ENCODE results near the gene KRTAP4-16. TPM values are rescaled to one million over a fixed set of nuclear protein-coding genes. Genes with fewer than 3 reads are reported as not detected.

The KRTAP4-16 gene
- total RNA-seq (2021; ENCODE audit: unreplicated experiment) (not detected), Bru-seq, nascent RNA (not detected), BruChase-seq, experiment 1, labeled RNA remaining after a 6-hour chase (not detected), BruChase-seq, experiment 2, labeled RNA remaining after a 2-hour chase (not detected)
- polyA plus RNA-seq (2012), result 0.13 TPM in 1 of 2 replicates, not detected in the other
- long read RNA-seq, result 0 reads

DNA sequence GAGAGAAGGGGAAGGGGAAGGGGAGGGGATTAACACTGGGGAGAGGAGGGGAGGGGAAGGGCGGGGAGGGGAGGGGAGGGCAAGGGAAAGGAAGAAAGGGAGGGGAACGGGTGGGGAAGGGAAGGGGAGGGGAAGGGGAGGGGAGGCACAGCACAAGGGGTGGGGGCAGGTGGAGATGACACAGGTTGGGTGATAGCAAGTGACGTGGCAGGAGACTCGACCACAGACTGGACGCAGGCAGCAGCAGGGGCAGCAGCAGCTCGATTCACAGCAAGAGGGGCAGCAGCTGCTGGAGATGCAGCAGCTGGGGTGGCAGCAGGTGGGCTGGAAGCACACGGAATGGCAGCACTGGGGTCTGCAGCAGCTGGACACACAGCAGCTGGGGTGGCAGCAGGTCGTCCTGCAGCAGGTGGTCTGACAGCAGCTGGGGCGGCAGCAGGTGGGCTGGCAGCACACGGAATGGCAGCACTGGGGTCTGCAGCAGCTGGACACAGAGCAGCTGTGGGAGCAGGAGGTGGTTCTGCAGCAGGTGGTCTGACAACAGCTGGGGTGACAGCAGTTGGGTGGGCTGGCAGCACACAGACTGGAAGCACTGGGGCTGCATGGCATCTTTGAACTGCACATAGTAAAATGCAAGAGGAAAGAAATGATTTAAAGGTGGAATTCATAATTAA, at the start of gene KRTAP4-16:
KRTAP4-16 (minus strand) TSS at position 624 of the 674 bp plus-strand sequence; CDS start at position 624, 0 bp downstream.
- DNase-seq (ENCODE audit: low read depth, low spot score) (no peak), ATAC-seq (no peak)
- no TSS peak for BruUV-seq (replicated peaks)
- ChIA-PET POLR2A (no interaction called here), CTCF (no interaction called here), RAD21 (ENCODE audit: low non-redundant PET in 1 of 2, low total read pairs in 2 of 2, uncharacterized antibody in 2 of 2, unreplicated experiment in 2 of 2) (no interaction called here)
- no peaks in the 10 kb centered on the region for H3K9me2 ChIP-seq (ENCODE audit: insufficient read depth)
- peak within 1 kb of the TSS; percentile 75 for H3K27ac ChIP-seq (ENCODE audit: low read depth, low read length)
- no peak within 1 kb of the TSS for H2AFZ ChIP-seq (ENCODE audit: low read depth, low read length, poor library complexity, severe bottlenecking)
- H3K4me3 ChIP-seq (replicated peaks in 1 of 2; ENCODE audit: low read depth in 1 of 2, low read length in 2 of 2), result no peak within 1 kb of the TSS
- no peaks in the 10 kb centered on the region for H3K27me3 ChIP-seq (ENCODE audit: insufficient read depth, low read length)
- intact Hi-C loops (cut with micrococcal nuclease), result no loop called here
- H3K36me3 ChIP-seq (ENCODE audit: control insufficient read depth in 1 of 2, insufficient read depth in 2 of 2, low read length in 2 of 2), result peaks cover 0 to 4% of the 10 kb centered on the region in 2 experiments; a peak in 1 of 4 replicates
- peaks cover 13 to 56% of the 10 kb centered on the region in 2 experiments for H3K4me1 ChIP-seq (ENCODE audit: control insufficient read depth in 1 of 2, insufficient read depth in 2 of 2, low read length in 2 of 2)
- no peaks in the 10 kb centered on the region for H3K9me3 ChIP-seq (ENCODE audit: control insufficient read depth in 1 of 2, insufficient read depth in 1 of 2, low read depth in 1 of 2, low read length in 2 of 2)
- peak within 1 kb of the TSS; percentile 19; the same call in 1 of the 2 replicates for H3K4me2 ChIP-seq (ENCODE audit: low read length)
- H3K79me2 ChIP-seq (ENCODE audit: insufficient read depth, low read length), result no peaks in the 10 kb centered on the region
- peak within 1 kb of the TSS; percentile 8; the same call in 1 of the 2 replicates for H3K9ac ChIP-seq (ENCODE audit: low read length)
- no peaks in the 10 kb centered on the region for H4K20me1 ChIP-seq (ENCODE audit: insufficient read depth)
- TF ChIP-seq TCF7L2 (IDR thresholded peaks at IDR 0.05; ENCODE audit: borderline replicate concordance, extremely low read depth, insufficient read depth, insufficient read length) (no peak), EZH2phosphoT487 (IDR thresholded peaks at IDR 0.05; ENCODE audit: borderline replicate concordance) (no peak), ZNF274 (IDR thresholded peaks at IDR 0.05; ENCODE audit: low read depth, low read length) (no peak), RAD21 (IDR thresholded peaks at IDR 0.05; ENCODE audit: low read depth) (no peak), SIN3A (IDR thresholded peaks at IDR 0.05; ENCODE audit: low read depth) (no peak), SRF (IDR thresholded peaks at IDR 0.05; ENCODE audit: low read depth) (no peak), POLR2AphosphoS5 (IDR thresholded peaks at IDR 0.05; ENCODE audit: low read depth, low read length) (no peak), CTCF (IDR thresholded peaks at IDR 0.05 in 2 of 3, conservative IDR thresholded peaks at IDR 0.05 in 1 of 3; ENCODE audit: borderline replicate concordance in 1 of 3, insufficient read depth in 1 of 3, low read depth in 2 of 3, low read length in 2 of 3) (no peak), EGR1 (IDR thresholded peaks at IDR 0.05; ENCODE audit: low read depth) (no peak), CEBPB (IDR thresholded peaks at IDR 0.05; ENCODE audit: low read depth) (no peak), ATF3 (IDR thresholded peaks at IDR 0.05) (no peak), REST (IDR thresholded peaks at IDR 0.05; ENCODE audit: low read depth) (no peak), ELF1 (IDR thresholded peaks at IDR 0.05; ENCODE audit: borderline replicate concordance, low read depth) (no peak), MAX (IDR thresholded peaks at IDR 0.05) (no peak), ZFX (IDR thresholded peaks at IDR 0.05) (no peak), CBX3 (IDR thresholded peaks at IDR 0.05; ENCODE audit: low read depth) (no peak), POLR2A (IDR thresholded peaks at IDR 0.05; ENCODE audit: borderline replicate concordance, extremely low read depth, insufficient read depth, insufficient read length) (no peak), JUND (IDR thresholded peaks at IDR 0.05) (no peak)
- TF ChIP-seq, protein P1, sequence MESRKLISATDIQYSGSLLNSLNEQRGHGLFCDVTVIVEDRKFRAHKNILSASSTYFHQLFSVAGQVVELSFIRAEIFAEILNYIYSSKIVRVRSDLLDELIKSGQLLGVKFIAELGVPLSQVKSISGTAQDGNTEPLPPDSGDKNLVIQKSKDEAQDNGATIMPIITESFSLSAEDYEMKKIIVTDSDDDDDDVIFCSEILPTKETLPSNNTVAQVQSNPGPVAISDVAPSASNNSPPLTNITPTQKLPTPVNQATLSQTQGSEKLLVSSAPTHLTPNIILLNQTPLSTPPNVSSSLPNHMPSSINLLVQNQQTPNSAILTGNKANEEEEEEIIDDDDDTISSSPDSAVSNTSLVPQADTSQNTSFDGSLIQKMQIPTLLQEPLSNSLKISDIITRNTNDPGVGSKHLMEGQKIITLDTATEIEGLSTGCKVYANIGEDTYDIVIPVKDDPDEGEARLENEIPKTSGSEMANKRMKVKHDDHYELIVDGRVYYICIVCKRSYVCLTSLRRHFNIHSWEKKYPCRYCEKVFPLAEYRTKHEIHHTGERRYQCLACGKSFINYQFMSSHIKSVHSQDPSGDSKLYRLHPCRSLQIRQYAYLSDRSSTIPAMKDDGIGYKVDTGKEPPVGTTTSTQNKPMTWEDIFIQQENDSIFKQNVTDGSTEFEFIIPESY (IDR thresholded peaks at IDR 0.05; ENCODE audit: extremely low read depth, insufficient replicate concordance, low read length), result no peak
